GM23248 (cell line): Measurements from ENCODE around the gene F10.

ENCODE experiments used
- EZH2 ChIP-seq: fragments of 200-600 bp; sonication (generic); IDR thresholded peaks from 2 replicates; pipeline ENCODE4 v1.6.1; 2018; ENCODE audit warnings: antibody characterized with exemption, mild to moderate bottlenecking; ENCODE audit not compliant: insufficient read depth, poor library complexity, severe bottlenecking
- EZH2phosphoT487 ChIP-seq: fragments of 200-600 bp; sonication (generic); IDR thresholded peaks from 2 replicates; pipeline ENCODE4 v1.6.1; 2018; ENCODE audit warnings: antibody characterized with exemption, moderate library complexity, mild to moderate bottlenecking, low read depth; ENCODE audit not compliant: insufficient read depth

GRCh38 chr13:113170511-113170910 is 47.9 kb downstream of the F10 start:
- TF ChIP-seq EZH2phosphoT487 (no peak), EZH2 (no peak)
